Stimulated activated effector memory CD8-positive, alpha-beta T cell treated with anti-CD3 and anti-CD28 coated beads, Interleukin-12 subunit alpha, Interleukin-12 subunit beta, amount 100 ng/mL, for 72 hours (primary cell): ENCODE results near the gene ARMC12.
"Not testable (repeated sequence)": the region's sequence is repeated elsewhere in the genome, so short reads cannot be mapped to it uniquely, and the experiment has no call there.

Source experiments
- ATAC-seq: fragments of 150-1000 bp; cut with Tn5 transposase; 2 replicates; pipeline ENCODE4 v1.10.0; 2021
- DNase-seq, 2 donors: peaks; one replicate each; pipeline ENCODE4 v3.0.0; 2021 to 2022; ENCODE audit warnings: low spot score in 2 of 2
- H3K27ac Mint-ChIP-seq: one replicate; pipeline ENCODE4 v1.8.0; 2022; ENCODE audit warnings: mild to moderate bottlenecking, mixed read lengths
- H3K36me3 Mint-ChIP-seq: one replicate; pipeline ENCODE4 v1.8.0; 2022; ENCODE audit warnings: mild to moderate bottlenecking, mixed read lengths
- H3K4me1 Mint-ChIP-seq: one replicate; pipeline ENCODE4 v1.8.0; 2022; ENCODE audit warnings: mixed read lengths
- H3K4me3 Mint-ChIP-seq: one replicate; pipeline ENCODE4 v1.8.0; 2022; ENCODE audit warnings: mild to moderate bottlenecking, mixed read lengths
- H3K9me3 Mint-ChIP-seq: one replicate; pipeline ENCODE4 v1.8.0; 2022; ENCODE audit warnings: mixed read lengths

The ARMC12 gene

GRCh38 chr6:35725721-35726438, 11.0 kb upstream of the ARMC12 start:
- H3K4me3 Mint-ChIP-seq, result peak overlapping the region; percentile 66
- ATAC-seq (peak; percentile 4), DNase-seq (peak in 1 of 2 donors; percentile 65)
- H3K36me3 Mint-ChIP-seq, result no peaks in the 10 kb centered on the region
- H3K4me1 Mint-ChIP-seq, result peaks cover 60% of the 10 kb centered on the region
- H3K9me3 Mint-ChIP-seq, result no peaks in the 10 kb centered on the region
- peak overlapping the region; percentile 86 for H3K27ac Mint-ChIP-seq

- peaks cover 68% of the 10 kb centered on the region for H3K4me1 Mint-ChIP-seq
- peak; percentile 27 for ATAC-seq
- no peak for DNase-seq
- H3K36me3 Mint-ChIP-seq, result peaks cover 13% of the 10 kb centered on the region
- H3K9me3 Mint-ChIP-seq, result no peaks in the 10 kb centered on the region
- H3K4me3 Mint-ChIP-seq, result peak overlapping the region; percentile 66
- peak overlapping the region; percentile 86 for H3K27ac Mint-ChIP-seq
Observed at GRCh38 chr6:35727231-35727934, 9.4 kb upstream of the ARMC12 start.

DNA sequence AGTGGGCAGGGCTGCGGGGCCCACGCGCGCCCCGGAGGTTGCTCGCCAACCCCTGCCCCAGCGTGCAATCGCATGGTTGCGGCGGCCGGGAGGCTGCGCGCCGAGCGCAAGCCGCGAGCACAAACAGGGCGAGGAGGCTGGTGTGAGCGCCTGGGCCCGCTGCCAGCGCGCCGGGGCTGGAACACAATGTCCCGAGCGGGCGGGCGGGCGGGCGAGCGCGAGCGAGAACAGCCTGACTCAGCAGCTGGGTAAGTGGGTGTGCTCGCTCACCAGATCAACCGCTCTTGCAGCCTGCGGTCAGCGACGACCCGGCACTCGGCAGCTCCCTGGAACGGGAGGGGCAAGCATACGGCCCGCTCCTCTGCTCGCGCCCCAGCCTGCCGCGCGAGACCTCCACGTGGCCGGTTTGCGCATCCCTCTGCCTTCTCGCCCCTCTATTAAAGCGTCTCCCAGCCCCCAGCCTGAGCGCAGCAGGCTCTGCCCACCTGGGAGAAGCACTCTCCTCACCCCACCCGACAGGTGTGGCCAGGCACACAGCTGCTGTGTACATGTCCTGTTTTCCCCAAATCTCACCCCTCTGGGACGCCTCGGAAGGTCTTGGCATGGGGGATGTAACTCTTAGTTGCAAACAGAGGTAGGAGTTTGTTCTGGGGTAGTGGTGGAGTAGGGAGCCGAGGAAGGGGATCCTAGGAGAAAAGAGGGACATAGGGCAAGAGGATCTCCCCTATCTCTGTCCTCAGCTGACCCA, 8.7 kb upstream of the ARMC12 start:
- ATAC-seq, result peak; percentile 76
- peak overlapping the region; percentile 86 for H3K27ac Mint-ChIP-seq
- H3K36me3 Mint-ChIP-seq, result peaks cover 14% of the 10 kb centered on the region
- DNase-seq, result peak; percentile 70 to 88
- H3K9me3 Mint-ChIP-seq, result no peaks in the 10 kb centered on the region
- peak overlapping the region; percentile 66 for H3K4me3 Mint-ChIP-seq
- H3K4me1 Mint-ChIP-seq, result peaks cover 71% of the 10 kb centered on the region

GRCh38 chr6:35728683-35729678, 7.9 kb upstream of the ARMC12 start:
- Mint-ChIP-seq H3K36me3 (peaks cover 14% of the 10 kb centered on the region), H3K4me1 (peaks cover 74% of the 10 kb centered on the region), H3K27ac (peak overlapping the region; percentile 86), H3K4me3 (peak overlapping the region; percentile 66), H3K9me3 (no peaks in the 10 kb centered on the region)
- DNase-seq (peak in 1 of 2 donors; percentile 67), ATAC-seq (no peak)

- Mint-ChIP-seq H3K36me3 (peaks cover 14% of the 10 kb centered on the region), H3K27ac (no peak overlapping the region), H3K4me3 (peak overlapping the region; percentile 66), H3K9me3 (no peaks in the 10 kb centered on the region), H3K4me1 (peaks cover 77% of the 10 kb centered on the region)
- ATAC-seq (no peak), DNase-seq (no peak)
Observed at GRCh38 chr6:35729722-35730121, 7.1 kb upstream of the ARMC12 start.

- peaks cover 14% of the 10 kb centered on the region for H3K36me3 Mint-ChIP-seq
- ATAC-seq (peak; percentile 0), DNase-seq (no peak)
- H3K9me3 Mint-ChIP-seq, result no peaks in the 10 kb centered on the region
- peak overlapping the region; percentile 82 for H3K4me3 Mint-ChIP-seq
- peak overlapping the region; percentile 88 for H3K27ac Mint-ChIP-seq
- peaks cover 80% of the 10 kb centered on the region for H3K4me1 Mint-ChIP-seq
Observed at GRCh38 chr6:35730745-35731413, 6.0 kb upstream of the ARMC12 start.

DNA sequence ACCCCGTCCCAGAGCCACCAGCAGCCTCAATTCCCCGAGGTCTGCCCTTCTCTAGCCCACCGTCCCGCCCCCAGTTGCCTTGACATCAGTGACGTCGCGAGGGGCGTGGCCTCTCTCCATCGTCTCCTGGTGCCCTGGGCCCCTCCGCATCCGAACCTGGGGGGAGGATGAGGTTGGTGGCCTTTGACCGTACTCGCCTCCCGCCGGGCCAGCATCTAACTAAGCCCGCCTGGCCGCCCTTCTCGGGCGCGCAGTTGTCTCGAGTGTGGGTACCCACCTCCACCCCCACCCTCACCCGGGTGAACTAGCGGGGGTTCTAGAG, 5.5 kb upstream of the ARMC12 start:
- DNase-seq, result peak; percentile 83 to 98
- peaks cover 80% of the 10 kb centered on the region for H3K4me1 Mint-ChIP-seq

DNA sequence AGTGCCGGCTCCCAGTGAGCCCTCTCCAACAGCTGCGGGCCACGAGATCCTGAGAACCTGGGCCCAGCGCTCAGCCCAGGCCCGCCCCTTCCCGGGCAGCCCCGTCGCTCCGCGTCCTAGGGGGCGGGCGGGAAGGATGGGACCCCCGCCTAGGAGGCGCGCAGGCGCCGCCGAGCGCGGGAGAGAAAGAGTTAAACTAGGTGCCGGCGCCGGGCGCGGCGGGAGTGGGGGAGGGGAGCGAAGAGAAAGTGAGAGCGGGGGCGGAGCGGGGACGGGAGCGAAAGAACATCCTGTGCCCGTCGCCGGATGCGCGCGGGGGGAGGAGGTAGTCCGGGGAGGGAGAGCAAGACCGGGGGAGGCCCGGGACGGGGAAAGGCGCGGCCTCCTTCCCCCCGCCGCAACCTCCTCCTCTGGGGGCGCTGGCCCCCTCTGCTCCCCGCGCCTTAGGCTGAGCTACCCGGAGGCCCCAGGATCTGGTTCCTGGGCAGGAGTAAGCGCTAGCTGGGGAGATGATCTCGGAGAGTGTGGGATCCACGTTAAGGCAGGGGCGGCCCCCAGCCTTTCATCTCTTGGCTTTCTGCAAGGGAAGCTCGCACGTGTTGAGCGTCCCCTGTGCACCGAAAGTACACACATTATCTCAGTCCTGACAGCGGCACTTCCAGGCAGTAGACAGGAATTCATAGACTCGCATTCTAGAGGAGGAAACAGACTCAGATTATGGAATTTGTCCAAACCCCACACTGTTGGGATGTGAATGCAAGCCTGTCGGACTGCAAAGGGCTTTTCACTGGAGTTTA, 4.9 kb upstream of the ARMC12 start:
- peaks cover 14% of the 10 kb centered on the region for H3K36me3 Mint-ChIP-seq
- H3K27ac Mint-ChIP-seq, result peak overlapping the region; percentile 88
- no peaks in the 10 kb centered on the region for H3K9me3 Mint-ChIP-seq
- peaks cover 75% of the 10 kb centered on the region for H3K4me1 Mint-ChIP-seq
- peak overlapping the region; percentile 82 for H3K4me3 Mint-ChIP-seq
- peak; percentile 87 to 97 for DNase-seq
- ATAC-seq, result peak; percentile 65

More for the DNA sequence above, 5.5 kb upstream of the ARMC12 start:
- Mint-ChIP-seq H3K27ac (peak overlapping the region; percentile 88), H3K36me3 (peaks cover 14% of the 10 kb centered on the region), H3K4me3 (peak overlapping the region; percentile 82), H3K9me3 (no peaks in the 10 kb centered on the region)
- peak; percentile 68 for ATAC-seq

- Mint-ChIP-seq H3K4me1 (peaks cover 70% of the 10 kb centered on the region), H3K9me3 (no peaks in the 10 kb centered on the region), H3K4me3 (no peak overlapping the region), H3K27ac (no peak overlapping the region), H3K36me3 (peaks cover 14% of the 10 kb centered on the region)
- no peak for DNase-seq
- no peak for ATAC-seq
Observed at GRCh38 chr6:35733633-35734032, 3.2 kb upstream of the ARMC12 start.

- peaks cover 63% of the 10 kb centered on the region for H3K4me1 Mint-ChIP-seq
- peak overlapping the region; percentile 17 for H3K27ac Mint-ChIP-seq
- not testable (repeated sequence) for DNase-seq, H3K9me3 Mint-ChIP-seq, H3K4me3 Mint-ChIP-seq, ATAC-seq
- H3K36me3 Mint-ChIP-seq, result peaks cover 14% of the 10 kb centered on the region
Observed at GRCh38 chr6:35734319-35734718, 2.5 kb upstream of the ARMC12 start.

DNA sequence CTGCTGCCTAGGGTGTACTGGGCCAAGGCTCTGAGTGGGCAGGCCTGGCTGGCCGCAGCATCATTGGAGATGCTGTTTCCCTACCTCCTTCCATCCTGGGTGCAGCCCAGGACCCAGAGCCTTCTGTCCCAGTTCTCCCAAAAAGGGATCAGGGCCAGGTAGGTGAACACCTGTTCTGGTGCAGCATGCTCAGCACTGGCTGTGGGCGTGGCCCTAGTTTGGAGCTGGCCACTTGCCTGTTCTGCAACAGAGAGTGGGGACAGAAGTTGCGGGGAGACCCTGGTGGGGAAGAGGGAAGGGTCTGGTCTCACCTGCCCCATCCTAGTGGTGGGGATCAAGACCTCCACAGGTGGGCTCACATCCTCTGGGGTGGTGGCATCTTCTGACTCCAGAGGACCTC, 1.4 kb upstream of the ARMC12 start:
- Mint-ChIP-seq H3K9me3 (no peaks in the 10 kb centered on the region), H3K4me3 (no peak overlapping the region), H3K4me1 (peaks cover 51% of the 10 kb centered on the region), H3K36me3 (peaks cover 14% of the 10 kb centered on the region), H3K27ac (no peak overlapping the region)
- no peak for ATAC-seq
- DNase-seq, result no peak

DNA sequence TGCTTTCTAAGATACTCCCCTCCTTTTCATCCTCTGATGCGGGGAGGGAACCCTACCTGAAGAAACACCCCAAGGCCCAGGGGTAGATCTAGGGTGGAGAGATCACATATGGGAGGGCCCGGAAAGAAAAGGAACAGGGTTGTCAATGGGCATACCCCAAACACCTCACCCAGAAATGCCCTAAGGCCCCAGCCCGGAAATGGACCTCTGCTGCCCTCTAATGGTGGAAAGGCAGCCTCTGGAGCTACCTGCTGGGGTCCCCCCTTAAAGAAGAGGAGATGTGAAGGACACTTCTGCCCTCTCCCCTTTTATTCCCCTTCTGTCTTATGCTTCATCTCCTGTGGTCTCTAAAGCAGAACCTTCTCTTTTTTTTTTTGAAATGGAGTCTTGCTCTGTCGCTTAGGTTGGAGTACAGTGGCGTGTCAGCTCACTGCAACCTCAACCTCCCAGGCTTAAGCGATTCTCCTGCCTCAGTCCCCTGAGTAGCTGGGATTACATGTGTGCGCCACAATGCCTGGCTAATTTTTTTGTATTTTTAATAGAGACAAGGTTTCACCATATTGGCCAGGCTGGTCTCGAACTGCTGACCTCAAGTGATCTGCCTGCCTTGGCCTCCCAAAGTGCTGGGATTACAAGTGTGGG, 458 bp upstream of the ARMC12 start:
- DNase-seq, result peak; percentile 80 to 92
- no peaks in the 10 kb centered on the region for H3K9me3 Mint-ChIP-seq
- H3K36me3 Mint-ChIP-seq, result peaks cover 11% of the 10 kb centered on the region
- peaks cover 46% of the 10 kb centered on the region for H3K4me1 Mint-ChIP-seq
- no peak overlapping the region for H3K27ac Mint-ChIP-seq
- ATAC-seq, result peak; percentile 59
- no peak overlapping the region for H3K4me3 Mint-ChIP-seq
